Measurements from ENCODE around the gene ICE2. TPM values are rescaled to one million over a fixed set of nuclear protein-coding genes. Genes with fewer than 3 reads are reported as not detected.

Gene ICE2
- polyA plus RNA-seq, 3 donors: 69.9 to 93.7 (median 85.6) TPM

GRCh38 chr15:60371175-60372051, 107.5 kb downstream of the ICE2 start:
- no peak for DNase-seq

GRCh38 chr15:60370869-60371136, 108.1 kb downstream of the ICE2 start:
- DNase-seq: no peak

- peak; percentile 40 for DNase-seq
These were observed 108.7 kb downstream of the ICE2 start for GRCh38 chr15:60370105-60370868.

- no peak for DNase-seq
These were observed 109.2 kb downstream of the ICE2 start for GRCh38 chr15:60369696-60370095.

Other genes with a start within 250 kb of the ICE2 start
- 100 to 1,000 TPM; 459 to 606 (median 560) TPM for gene ANXA2, start 81.2 kb downstream of the ICE2 start, polyA plus RNA-seq (ENCODE audit: insufficient read length in 3 of 3)

Data from renal pelvis (tissue), 4 donors.